ENCODE results near the gene ABCC4.

The ABCC4 gene

DNA sequence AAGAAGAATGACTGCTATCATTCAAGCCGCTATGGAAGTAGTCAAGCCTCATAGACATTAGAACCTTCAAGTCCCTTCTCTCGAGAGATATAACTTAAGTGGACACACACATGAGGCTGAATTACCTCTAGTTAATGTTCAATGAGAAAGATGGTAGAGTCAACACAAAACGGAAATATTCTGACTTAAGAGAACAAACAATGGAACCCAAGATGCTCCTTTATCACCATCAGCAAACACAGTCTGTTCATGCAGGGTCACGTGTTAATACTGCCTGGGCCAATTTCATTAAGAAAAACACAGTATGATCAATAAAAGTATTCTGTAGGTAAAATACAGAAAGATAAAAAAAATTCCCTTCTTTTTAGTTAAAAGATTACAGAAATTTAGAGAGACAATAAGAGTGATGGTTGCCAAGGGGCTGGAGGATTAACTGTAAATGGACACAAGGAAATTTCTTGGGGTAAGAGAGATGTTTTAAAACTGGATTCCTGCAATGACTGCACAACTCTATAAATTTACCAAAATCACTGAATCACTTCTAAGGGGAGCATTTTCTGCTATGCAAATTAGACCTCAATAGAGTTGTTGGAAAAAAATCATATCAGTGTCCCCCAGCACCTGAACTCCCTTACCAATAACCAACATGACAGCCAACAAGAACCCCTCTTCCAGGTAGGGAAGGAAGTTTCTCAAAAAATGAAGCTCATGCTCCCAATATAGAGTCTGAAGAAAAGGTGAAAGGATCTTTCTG, 256.6 kb downstream of the ABCC4 start:
- no peaks in the 10 kb centered on the region for H3K79me2 ChIP-seq (ENCODE audit: control insufficient read depth, low read length)
- H3K27me3 ChIP-seq (ENCODE audit: control insufficient read depth, low read length) = no peaks in the 10 kb centered on the region
- no peaks in the 10 kb centered on the region for H3K9me2 ChIP-seq (replicated peaks; ENCODE audit: control insufficient read depth, low read length)
- no peaks in the 10 kb centered on the region for H3K9me3 ChIP-seq (ENCODE audit: control insufficient read depth, insufficient read depth, low read length)
- no peaks in the 10 kb centered on the region for H3K4me1 ChIP-seq (ENCODE audit: control insufficient read depth, low read length)
- H3K36me3 ChIP-seq (ENCODE audit: control insufficient read depth, low read length) = no peaks in the 10 kb centered on the region
- no peak overlapping the region for H3K4me3 ChIP-seq (ENCODE audit: low read length)
- no peak overlapping the region for H3K27ac ChIP-seq (ENCODE audit: low read depth, low read length)
- H4K20me1 ChIP-seq (ENCODE audit: control insufficient read depth, insufficient read depth, low read depth, low read length) = no peaks in the 10 kb centered on the region
- H3K4me2 ChIP-seq (ENCODE audit: low read length) = no peak overlapping the region
- no peaks in the 10 kb centered on the region for H3F3A ChIP-seq (ENCODE audit: control insufficient read depth, insufficient read depth)
- TF ChIP-seq, protein P1, sequence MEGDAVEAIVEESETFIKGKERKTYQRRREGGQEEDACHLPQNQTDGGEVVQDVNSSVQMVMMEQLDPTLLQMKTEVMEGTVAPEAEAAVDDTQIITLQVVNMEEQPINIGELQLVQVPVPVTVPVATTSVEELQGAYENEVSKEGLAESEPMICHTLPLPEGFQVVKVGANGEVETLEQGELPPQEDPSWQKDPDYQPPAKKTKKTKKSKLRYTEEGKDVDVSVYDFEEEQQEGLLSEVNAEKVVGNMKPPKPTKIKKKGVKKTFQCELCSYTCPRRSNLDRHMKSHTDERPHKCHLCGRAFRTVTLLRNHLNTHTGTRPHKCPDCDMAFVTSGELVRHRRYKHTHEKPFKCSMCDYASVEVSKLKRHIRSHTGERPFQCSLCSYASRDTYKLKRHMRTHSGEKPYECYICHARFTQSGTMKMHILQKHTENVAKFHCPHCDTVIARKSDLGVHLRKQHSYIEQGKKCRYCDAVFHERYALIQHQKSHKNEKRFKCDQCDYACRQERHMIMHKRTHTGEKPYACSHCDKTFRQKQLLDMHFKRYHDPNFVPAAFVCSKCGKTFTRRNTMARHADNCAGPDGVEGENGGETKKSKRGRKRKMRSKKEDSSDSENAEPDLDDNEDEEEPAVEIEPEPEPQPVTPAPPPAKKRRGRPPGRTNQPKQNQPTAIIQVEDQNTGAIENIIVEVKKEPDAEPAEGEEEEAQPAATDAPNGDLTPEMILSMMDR (IDR thresholded peaks at IDR 0.05; ENCODE audit: low read depth, low read length, poor library complexity, severe bottlenecking) = no peak
- no peak for TF ChIP-seq EZH2phosphoT487 (IDR thresholded peaks at IDR 0.05; ENCODE audit: borderline replicate concordance, low read length)

DNA sequence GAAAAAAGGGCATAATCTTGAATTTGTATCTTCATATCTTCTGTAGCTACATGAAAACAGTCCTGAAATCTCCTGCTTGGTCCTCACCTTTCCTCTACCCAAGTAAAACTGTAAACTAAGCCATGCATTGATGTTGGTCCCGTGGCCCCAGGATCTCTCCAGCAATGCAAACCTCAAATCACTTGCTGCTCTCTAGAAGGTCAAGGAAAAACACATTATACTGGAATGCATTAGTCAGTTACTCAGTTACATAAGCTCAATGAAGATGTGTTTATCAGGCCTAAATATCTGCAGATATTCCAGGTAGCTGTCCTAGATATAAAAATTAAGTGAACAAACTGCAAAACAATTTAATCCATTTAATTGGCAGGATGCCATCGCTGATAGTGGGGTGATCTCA, 261.8 kb downstream of the ABCC4 start:
- H3K27ac ChIP-seq (ENCODE audit: low read depth, low read length) = no peak overlapping the region
- no peaks in the 10 kb centered on the region for H3K36me3 ChIP-seq (ENCODE audit: control insufficient read depth, low read length)
- no peaks in the 10 kb centered on the region for H3K4me1 ChIP-seq (ENCODE audit: control insufficient read depth, low read length)
- H3K9me3 ChIP-seq (ENCODE audit: control insufficient read depth, insufficient read depth, low read length) = no peaks in the 10 kb centered on the region
- H4K20me1 ChIP-seq (ENCODE audit: control insufficient read depth, insufficient read depth, low read depth, low read length) = no peaks in the 10 kb centered on the region
- TF ChIP-seq EZH2phosphoT487 (IDR thresholded peaks at IDR 0.05; ENCODE audit: borderline replicate concordance, low read length) = no peak
- TF ChIP-seq, protein P1 (IDR thresholded peaks at IDR 0.05; ENCODE audit: low read depth, low read length, poor library complexity, severe bottlenecking) = no peak
- no peaks in the 10 kb centered on the region for H3F3A ChIP-seq (ENCODE audit: control insufficient read depth, insufficient read depth)
- H3K9me2 ChIP-seq (replicated peaks; ENCODE audit: control insufficient read depth, low read length) = no peaks in the 10 kb centered on the region
- no peak overlapping the region for H3K4me3 ChIP-seq (ENCODE audit: low read length)
- H3K4me2 ChIP-seq (ENCODE audit: low read length) = no peak overlapping the region
- H3K79me2 ChIP-seq (ENCODE audit: control insufficient read depth, low read length) = no peaks in the 10 kb centered on the region
- no peaks in the 10 kb centered on the region for H3K27me3 ChIP-seq (ENCODE audit: control insufficient read depth, low read length)

DNA sequence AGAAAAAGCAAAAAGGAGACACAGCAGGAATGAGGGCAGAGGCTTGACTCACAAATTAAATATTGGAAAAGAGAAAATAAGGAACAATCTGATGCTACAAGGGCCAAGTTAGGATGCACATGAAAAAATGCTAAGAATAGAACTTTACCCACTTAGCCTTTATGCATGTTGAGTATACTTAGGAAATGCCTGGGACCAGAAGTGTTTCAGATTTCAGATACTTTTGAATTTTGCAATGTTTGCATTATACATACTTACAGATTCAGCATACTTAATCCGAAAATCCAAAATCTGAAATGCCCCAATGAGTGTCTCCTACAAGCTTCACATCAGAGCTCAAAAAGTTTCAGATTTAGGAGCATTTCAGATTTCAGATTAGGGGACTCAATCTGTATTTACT, 262.3 kb downstream of the ABCC4 start:
- Histone ChIP-seq H3K4me3 (ENCODE audit: low read length) (no peak overlapping the region), H3K27ac (ENCODE audit: low read depth, low read length) (no peak overlapping the region), H3K4me2 (ENCODE audit: low read length) (no peak overlapping the region), H3K9me2 (replicated peaks; ENCODE audit: control insufficient read depth, low read length) (no peaks in the 10 kb centered on the region), H3K36me3 (ENCODE audit: control insufficient read depth, low read length) (no peaks in the 10 kb centered on the region), H3K4me1 (ENCODE audit: control insufficient read depth, low read length) (no peaks in the 10 kb centered on the region), H3K79me2 (ENCODE audit: control insufficient read depth, low read length) (no peaks in the 10 kb centered on the region), H3K27me3 (ENCODE audit: control insufficient read depth, low read length) (no peaks in the 10 kb centered on the region), H3F3A (ENCODE audit: control insufficient read depth, insufficient read depth) (no peaks in the 10 kb centered on the region), H3K9me3 (ENCODE audit: control insufficient read depth, insufficient read depth, low read length) (no peaks in the 10 kb centered on the region), H4K20me1 (ENCODE audit: control insufficient read depth, insufficient read depth, low read depth, low read length) (no peaks in the 10 kb centered on the region)
- TF ChIP-seq, protein P1 (IDR thresholded peaks at IDR 0.05; ENCODE audit: low read depth, low read length, poor library complexity, severe bottlenecking) = no peak
- no peak for TF ChIP-seq EZH2phosphoT487 (IDR thresholded peaks at IDR 0.05; ENCODE audit: borderline replicate concordance, low read length)
